GM12872 (cell line): ENCODE measurements around the gene FGF22.

ENCODE experiments used
- CTCF ChIP-seq: IDR thresholded peaks from 3 replicates; pipeline ENCODE4 v1.5.1; 2011; ENCODE audit warnings: low read depth, mild to moderate bottlenecking, low read length, moderate library complexity; ENCODE audit not compliant: insufficient read depth

FGF22 gene

GRCh38 chr19:646779-647565, 7.3 kb downstream of the FGF22 start:
- no peak for TF ChIP-seq CTCF

- no peak for TF ChIP-seq CTCF
Observed at GRCh38 chr19:647566-648284, 8.0 kb downstream of the FGF22 start.

GRCh38 chr19:648305-648704, 8.6 kb downstream of the FGF22 start:
- TF ChIP-seq CTCF: no peak

- no peak for TF ChIP-seq CTCF
Observed at GRCh38 chr19:648904-649801, 9.5 kb downstream of the FGF22 start.

- TF ChIP-seq CTCF: no peak
Observed at GRCh38 chr19:650121-650520, 10.4 kb downstream of the FGF22 start.

GRCh38 chr19:651114-651818, 11.6 kb downstream of the FGF22 start:
- no peak for TF ChIP-seq CTCF
